Right lobe of liver (tissue), 4 donors: Measurements from ENCODE around the gene TTC28.

Experiments
- CTCF ChIP-seq, 4 donors: fragments of 200-600 bp in 3 of 4; fragments of 450-650 bp in 1 of 4; IDR thresholded peaks; one replicate each; pipeline versions ENCODE4 v1.5.1 to v1.8.0; 2016 to 2022; ENCODE audit warnings: antibody characterized with exemption in 4 of 4, mild to moderate bottlenecking in 2 of 4
- POLR2A ChIP-seq: fragments of 450-650 bp; IDR thresholded peaks from one replicate; pipeline ENCODE4 v1.6.1; 2017; ENCODE audit warnings: antibody characterized with exemption, mild to moderate bottlenecking
- donor health status: DM: no; HTN: no; CAD: no.
- donor health status: DM: no; HTN: no; CAD: no.
- donor health status: DM: no; HTN: yes; CAD: no.

DNA sequence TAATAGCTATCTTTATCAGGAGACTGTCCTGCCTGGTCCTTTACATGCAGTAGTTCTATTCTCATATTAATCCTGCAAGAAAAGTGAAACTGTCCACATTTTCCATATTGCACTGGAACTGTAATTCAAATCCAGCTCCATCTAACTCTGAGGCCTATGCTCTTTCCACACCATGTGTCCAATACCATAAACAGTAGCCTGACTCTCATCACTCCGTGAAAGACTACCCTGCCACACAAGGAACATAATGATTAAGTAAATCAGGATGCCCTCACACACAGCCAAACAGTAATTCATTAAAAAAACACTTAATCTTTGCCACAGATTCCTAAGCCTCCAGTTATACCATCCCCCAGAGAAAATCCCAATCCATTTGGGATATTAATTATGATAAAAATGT is 475.3 kb downstream of the TTC28 start:
- TF ChIP-seq CTCF (IDR thresholded peaks at IDR 0.05) (no peak), POLR2A (no peak)
